ENCODE results near the gene PDE6D.

GRCh38 chr2:231691251-231691772 is 89.8 kb downstream of the PDE6D start:
- TF ChIP-seq RARB (CRISPR knock-in tag; IDR thresholded peaks at IDR 0.05), result no peak
- TF ChIP-seq CSRNP3 (CRISPR knock-in tag; IDR thresholded peaks at IDR 0.05), result no peak
- no peak for TF ChIP-seq ZFP3 (CRISPR knock-in tag; IDR thresholded peaks at IDR 0.05)
- no peak for TF ChIP-seq CREB5 (CRISPR knock-in tag; IDR thresholded peaks at IDR 0.05; ENCODE audit: low read depth)
- no peak for TF ChIP-seq TOX (CRISPR knock-in tag; IDR thresholded peaks at IDR 0.05; ENCODE audit: borderline replicate concordance)
- no peak for TF ChIP-seq ZNF70 (CRISPR knock-in tag; IDR thresholded peaks at IDR 0.05)
- no peak for TF ChIP-seq ARNTL (CRISPR knock-in tag; IDR thresholded peaks at IDR 0.05; ENCODE audit: borderline replicate concordance, low read depth)
- TF ChIP-seq SNAI2 (CRISPR knock-in tag; IDR thresholded peaks at IDR 0.05), result no peak
- no peak for TF ChIP-seq PATZ1 (CRISPR knock-in tag; IDR thresholded peaks at IDR 0.05; ENCODE audit: borderline replicate concordance)
- TF ChIP-seq PPARA (CRISPR knock-in tag; IDR thresholded peaks at IDR 0.05; ENCODE audit: borderline replicate concordance), result no peak
- TF ChIP-seq ESRRG (CRISPR knock-in tag; IDR thresholded peaks at IDR 0.05), result no peak
- TF ChIP-seq POU6F1 (CRISPR knock-in tag; IDR thresholded peaks at IDR 0.05; ENCODE audit: borderline replicate concordance, low read depth), result no peak
- no peak for TF ChIP-seq ZNF8 (CRISPR knock-in tag; IDR thresholded peaks at IDR 0.05)
- TF ChIP-seq GLIS3 (CRISPR knock-in tag; IDR thresholded peaks at IDR 0.05), result no peak
